ENCODE measurements around the gene SIRT6.
"Not testable (repeated sequence)": the region's sequence is repeated elsewhere in the genome, so short reads cannot be mapped to it uniquely, and the experiment has no call there.

SIRT6 gene

DNA sequence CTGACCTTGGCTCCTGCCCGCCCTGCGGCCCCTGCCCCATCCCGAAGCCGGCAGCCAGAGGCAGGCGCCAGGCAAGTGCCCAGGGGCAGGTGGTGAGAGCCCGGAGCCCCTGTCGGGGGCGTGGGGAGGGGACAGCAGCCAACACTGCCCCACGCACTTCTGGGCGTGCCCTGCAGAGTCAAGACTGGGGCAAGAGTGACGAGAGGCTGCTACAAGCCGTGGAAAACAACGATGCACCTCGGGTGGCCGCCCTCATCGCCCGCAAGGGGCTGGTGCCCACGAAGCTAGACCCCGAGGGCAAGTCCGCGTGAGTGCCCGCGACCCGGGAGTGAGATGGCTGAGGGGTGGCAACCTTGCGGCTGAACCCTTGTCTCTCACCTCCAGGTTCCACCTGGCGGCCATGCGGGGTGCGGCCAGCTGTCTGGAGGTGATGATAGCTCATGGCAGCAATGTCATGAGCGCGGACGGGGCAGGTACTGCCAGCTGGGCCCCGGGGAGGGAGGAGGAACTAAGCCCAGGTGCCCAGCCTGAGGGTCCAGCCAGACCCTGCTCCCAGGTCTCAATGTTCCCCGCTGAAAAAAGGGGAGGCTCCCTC lies 17.4 kb upstream of the SIRT6 start:
- DNase-seq (ENCODE audit: low read depth), result no peak

- DNase-seq (ENCODE audit: low read depth), result no peak
Measured at GRCh38 chr19:4198467-4199126, 16.2 kb upstream of the SIRT6 start.

DNA sequence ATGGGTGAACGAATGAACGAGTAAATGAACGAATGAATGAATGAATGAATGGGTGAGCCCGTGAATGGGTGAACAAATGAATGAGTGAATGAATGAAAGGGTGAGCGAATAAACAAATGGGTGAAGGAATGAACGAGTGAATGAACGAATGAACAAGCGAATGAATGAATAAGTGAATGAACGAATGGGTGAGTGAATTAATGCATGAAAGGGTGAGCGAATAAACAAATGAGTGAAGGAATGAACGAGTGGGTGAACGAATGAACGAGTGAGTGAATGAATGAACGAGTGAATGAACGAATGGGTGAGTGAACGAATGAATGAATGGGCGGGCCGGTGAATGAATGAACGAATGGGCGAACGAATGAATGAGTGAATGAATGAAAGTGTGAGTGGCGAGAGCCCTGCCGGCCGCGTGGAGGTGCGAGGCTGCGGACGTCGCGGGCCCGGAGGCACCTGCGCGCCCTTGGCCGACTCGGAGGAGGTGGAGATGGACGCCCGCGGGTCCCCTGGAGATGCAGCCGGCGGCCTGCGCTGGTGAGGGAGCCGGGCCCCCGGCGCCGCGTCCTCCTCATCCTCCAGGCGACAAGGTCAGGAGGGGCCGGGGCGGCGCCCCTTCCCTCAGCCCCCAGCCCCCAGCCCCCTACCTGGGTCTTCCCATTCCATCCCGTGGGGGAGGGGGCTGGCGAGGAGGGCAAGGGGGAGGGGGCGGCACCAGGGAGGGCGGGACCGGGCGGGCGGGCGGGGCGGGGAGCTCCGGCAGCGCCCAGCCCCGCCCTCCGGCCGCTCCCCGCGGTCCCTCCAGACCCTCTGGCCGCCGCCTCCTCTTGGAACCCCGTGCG lies 15.5 kb upstream of the SIRT6 start:
- no peak for DNase-seq (ENCODE audit: low read depth)

GRCh38 chr19:4197228-4197624 lies 14.9 kb upstream of the SIRT6 start:
- no peak for DNase-seq (ENCODE audit: low read depth)

GRCh38 chr19:4196587-4197148 lies 14.3 kb upstream of the SIRT6 start:
- no peak for DNase-seq (ENCODE audit: low read depth)

DNA sequence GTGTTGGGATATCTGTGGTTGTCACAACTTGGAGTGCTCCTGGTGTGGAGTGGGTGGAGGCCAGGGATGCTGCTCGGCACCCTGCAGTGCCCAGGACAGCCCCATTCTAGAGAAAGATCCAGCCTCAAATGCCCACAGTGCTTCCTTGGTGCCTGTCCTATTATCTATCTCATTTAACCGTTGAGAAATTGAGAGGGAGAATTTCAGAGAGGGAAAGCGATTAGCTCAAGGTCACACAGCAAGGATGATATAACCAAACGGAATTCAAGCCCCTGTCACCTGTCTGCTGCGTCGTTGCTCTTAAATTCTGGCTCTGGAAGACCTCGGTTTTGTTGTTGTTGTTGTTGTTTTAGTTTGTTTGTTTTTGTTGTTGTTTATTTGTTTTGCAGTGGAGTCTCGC lies 13.6 kb upstream of the SIRT6 start:
- no peak for DNase-seq (ENCODE audit: low read depth)

- DNase-seq (ENCODE audit: low read depth), result no peak
Measured at GRCh38 chr19:4194353-4194752, 12.0 kb upstream of the SIRT6 start.

GRCh38 chr19:4192537-4192936 lies 10.2 kb upstream of the SIRT6 start:
- DNase-seq (ENCODE audit: low read depth), result not testable (repeated sequence)

- DNase-seq (ENCODE audit: low read depth), result no peak
Measured at GRCh38 chr19:4189641-4190040, 7.3 kb upstream of the SIRT6 start.

- no peak for DNase-seq (ENCODE audit: low read depth)
Measured at GRCh38 chr19:4187313-4188122, 5.2 kb upstream of the SIRT6 start.

- peak; percentile 64 for DNase-seq (ENCODE audit: low read depth)
Measured at GRCh38 chr19:4186087-4186993, 4.0 kb upstream of the SIRT6 start.

- no peak for DNase-seq (ENCODE audit: low read depth)
Measured at GRCh38 chr19:4185413-4186086, 3.2 kb upstream of the SIRT6 start.

DNA sequence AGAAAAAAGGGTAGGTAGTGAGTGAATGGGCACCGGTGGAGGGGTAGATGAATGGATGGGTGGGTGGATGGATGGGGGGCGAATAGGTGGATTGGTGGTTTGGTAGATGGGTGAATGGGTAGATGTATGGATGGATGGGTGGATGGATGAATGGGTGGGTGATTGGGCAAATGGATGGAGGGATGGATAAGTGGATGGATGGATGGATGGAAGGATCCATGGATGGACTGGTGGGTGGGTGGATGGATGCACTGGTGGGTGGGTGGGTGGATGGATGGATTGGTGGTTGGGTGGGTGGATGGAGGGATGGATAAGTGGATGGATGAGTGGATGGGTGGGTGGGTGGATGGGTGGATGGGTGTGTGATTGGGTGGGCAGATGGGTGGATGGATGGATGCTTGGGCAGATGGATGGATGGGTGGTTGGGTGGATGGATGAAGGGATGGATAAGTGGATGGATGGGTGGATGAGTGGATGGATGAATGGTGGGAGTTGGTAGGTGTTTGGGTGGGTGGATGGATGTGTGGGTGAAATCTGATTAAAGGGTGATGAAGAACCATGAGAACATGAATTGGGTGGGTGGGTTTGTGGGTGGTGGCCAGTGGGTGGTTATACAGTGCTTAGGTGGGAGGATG lies 2.5 kb upstream of the SIRT6 start:
- no peak for DNase-seq (ENCODE audit: low read depth)

DNA sequence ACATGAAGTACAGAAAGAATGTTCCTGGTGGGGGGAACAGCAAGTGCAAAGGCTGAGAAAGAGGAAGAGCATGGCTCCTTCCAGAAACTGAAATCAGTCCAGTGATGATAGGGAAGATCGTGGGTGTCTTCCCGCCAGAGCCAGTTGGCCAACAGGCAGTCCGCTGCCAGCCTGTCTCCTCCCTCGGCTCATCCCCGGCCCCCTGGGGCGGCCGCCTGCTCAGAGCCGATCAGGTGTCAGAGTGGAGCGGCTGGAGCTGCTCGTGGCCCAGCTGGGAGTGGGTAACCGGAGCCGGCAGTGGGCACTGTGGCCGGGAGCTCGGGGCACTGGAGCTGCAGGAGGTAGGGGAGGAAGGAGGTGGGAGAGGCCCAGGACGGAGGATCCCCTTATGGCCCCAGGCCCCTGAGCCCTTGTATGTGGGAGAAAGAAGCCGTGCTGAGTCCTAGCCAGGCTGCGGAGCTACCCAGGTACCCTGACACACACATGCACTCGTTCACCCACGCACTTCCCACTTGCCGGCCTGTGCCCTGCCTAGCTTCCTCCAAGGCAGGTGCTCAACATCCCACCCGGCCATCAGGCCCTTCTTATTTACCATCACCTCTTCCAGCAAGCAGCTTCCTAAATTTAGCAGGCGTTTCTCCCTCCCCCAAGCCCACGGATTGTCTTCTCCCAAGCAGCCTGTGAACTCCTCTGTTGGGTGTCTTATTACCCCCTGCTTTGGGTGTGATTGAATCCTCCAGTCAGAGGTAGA lies 1.8 kb upstream of the SIRT6 start:
- no peak for DNase-seq (ENCODE audit: low read depth)

GRCh38 chr19:4181053-4181508 lies 1.3 kb downstream of the SIRT6 start:
- DNase-seq (ENCODE audit: low read depth), result no peak

DNA sequence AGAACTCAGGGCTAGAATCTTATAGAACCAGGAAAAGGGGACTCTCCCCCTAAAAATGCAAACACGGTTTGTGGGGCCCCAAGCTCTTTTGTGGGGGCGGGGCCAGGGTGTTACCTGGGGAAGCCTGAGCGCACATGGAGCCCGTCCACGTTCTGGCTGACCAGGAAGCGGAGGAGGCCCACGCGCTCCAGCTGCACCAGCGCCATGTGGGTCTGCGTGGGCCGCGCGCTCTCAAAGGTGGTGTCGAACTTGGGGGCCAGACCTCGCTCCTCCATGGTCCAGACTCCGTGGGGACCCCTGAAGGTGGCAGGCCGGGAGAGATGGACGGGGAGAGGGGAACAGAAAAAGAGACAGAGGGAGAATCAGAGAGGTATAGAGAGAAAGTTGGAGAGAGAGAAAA lies 3.4 kb downstream of the SIRT6 start:
- no peak for DNase-seq (ENCODE audit: low read depth)

DNA sequence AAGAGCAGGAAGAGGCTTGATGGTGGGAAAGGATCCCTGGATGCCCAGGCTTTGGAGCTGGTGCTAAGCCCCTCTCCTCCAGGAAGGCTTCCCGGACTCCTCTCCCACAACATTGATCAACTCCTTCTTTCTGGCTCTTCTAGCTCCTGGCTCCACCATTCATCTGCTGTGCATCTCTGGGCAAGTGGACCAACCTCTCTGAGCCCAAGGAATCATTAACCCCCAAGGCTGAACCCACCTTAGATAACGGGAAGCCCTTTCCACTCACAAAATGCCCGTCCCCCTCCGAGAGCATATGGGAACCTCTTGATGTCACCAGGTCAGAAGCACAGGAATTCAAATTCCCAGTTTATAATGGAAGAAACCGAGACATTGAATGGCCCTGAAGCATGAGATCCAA lies 5.2 kb downstream of the SIRT6 start:
- no peak for DNase-seq (ENCODE audit: low read depth)

DNA sequence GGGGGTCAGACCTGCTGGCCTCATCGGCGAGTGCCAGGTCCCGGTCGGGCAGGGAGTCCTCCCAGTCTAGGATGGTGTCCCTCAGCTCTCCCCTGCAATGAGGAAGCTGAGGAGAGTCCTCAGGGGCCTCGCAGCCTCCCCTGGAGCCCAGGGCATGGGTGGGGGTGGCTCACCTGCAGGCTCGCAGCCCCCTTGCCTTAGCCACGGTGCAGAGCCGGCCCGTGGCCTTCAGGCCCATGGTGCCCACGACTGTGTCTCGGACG lies 6.8 kb downstream of the SIRT6 start:
- DNase-seq (ENCODE audit: low read depth), result no peak
